ENCODE results near the gene WDR33. TPM values are rescaled to one million over a fixed set of nuclear protein-coding genes. Genes with fewer than 3 reads are reported as not detected.

The WDR33 gene
- total RNA-seq, 4 donors from 2014 or later: 35.2 to 48.0 (median 36.6) TPM

DNA sequence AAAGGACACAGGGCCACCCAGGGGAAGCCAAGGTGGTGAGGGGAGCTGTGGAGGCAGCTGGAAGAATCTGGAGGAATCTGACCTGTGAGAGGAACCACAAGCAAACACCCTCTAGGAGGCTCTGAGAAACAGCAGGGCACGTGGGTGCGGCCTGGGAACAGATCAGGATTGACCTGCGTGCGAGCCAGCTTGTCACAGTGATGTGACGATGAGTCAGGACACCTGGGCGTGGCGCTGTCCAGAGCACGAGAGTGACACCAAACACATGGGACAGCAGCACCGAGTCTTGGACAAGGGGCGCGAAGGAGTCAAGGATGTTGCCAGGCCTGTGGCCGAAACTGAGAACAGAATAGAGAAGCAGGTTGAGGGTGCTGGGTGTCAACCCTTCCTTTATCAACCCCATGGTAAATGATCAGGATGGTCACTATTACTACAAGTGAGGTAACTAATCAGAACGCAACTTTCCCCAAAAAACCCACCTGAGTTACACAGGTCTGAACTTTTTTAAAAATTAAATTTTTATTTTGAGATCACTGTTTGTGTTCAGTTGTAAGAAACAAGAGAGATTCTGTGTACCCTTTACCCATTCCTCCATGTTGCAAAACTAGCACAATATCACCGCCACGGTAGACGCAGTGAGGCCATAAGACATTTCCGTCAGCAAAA is 110.3 kb downstream of the WDR33 start:
- in situ Hi-C loops (cut with MboI; ENCODE audit: low pct_ligation_motif_present in 1 of 4, low pct_unique_long_range_greater_than_20kb in 1 of 4, low sequenced_read_pairs in 3 of 4) (no loop called here), intact Hi-C loops (cut with DNase I; ENCODE audit: low total_unique reads) (loop anchor here (1.0 kb wide), 1 partner anchor 60 kb away; no protein-coding TSS in a partner anchor)
- TF ChIP-seq EP300 (IDR thresholded peaks at IDR 0.05; ENCODE audit: low read depth): no peak
- peak in 2 of 3 donors; percentile 41 to 62 for TF ChIP-seq POLR2AphosphoS5 (IDR thresholded peaks at IDR 0.05)
- TF ChIP-seq, protein P1, sequence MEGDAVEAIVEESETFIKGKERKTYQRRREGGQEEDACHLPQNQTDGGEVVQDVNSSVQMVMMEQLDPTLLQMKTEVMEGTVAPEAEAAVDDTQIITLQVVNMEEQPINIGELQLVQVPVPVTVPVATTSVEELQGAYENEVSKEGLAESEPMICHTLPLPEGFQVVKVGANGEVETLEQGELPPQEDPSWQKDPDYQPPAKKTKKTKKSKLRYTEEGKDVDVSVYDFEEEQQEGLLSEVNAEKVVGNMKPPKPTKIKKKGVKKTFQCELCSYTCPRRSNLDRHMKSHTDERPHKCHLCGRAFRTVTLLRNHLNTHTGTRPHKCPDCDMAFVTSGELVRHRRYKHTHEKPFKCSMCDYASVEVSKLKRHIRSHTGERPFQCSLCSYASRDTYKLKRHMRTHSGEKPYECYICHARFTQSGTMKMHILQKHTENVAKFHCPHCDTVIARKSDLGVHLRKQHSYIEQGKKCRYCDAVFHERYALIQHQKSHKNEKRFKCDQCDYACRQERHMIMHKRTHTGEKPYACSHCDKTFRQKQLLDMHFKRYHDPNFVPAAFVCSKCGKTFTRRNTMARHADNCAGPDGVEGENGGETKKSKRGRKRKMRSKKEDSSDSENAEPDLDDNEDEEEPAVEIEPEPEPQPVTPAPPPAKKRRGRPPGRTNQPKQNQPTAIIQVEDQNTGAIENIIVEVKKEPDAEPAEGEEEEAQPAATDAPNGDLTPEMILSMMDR (IDR thresholded peaks at IDR 0.05): peak in 1 of 5 experiments; percentile 15
- H3K27me3 ChIP-seq: no peaks in the 10 kb centered on the region
- H3K27ac ChIP-seq: peak overlapping the region; percentile 93 to 99 (median 96)
- peak overlapping the region; percentile 27 to 89 (median 63) for H3K4me3 ChIP-seq
- 47 to 56% methylated on average over 15 to 17 of the region's 17 CpGs for WGBS, 2 donors (ENCODE audit: low coverage in 1 of 2)
- H3K9me3 ChIP-seq: no peaks in the 10 kb centered on the region
- DNase-seq: peak; percentile 90
- no peaks in the 10 kb centered on the region for H3K36me3 ChIP-seq
- H3K4me1 ChIP-seq: peaks cover 11 to 35% (median 21%) of the 10 kb centered on the region in 4 donors

DNA sequence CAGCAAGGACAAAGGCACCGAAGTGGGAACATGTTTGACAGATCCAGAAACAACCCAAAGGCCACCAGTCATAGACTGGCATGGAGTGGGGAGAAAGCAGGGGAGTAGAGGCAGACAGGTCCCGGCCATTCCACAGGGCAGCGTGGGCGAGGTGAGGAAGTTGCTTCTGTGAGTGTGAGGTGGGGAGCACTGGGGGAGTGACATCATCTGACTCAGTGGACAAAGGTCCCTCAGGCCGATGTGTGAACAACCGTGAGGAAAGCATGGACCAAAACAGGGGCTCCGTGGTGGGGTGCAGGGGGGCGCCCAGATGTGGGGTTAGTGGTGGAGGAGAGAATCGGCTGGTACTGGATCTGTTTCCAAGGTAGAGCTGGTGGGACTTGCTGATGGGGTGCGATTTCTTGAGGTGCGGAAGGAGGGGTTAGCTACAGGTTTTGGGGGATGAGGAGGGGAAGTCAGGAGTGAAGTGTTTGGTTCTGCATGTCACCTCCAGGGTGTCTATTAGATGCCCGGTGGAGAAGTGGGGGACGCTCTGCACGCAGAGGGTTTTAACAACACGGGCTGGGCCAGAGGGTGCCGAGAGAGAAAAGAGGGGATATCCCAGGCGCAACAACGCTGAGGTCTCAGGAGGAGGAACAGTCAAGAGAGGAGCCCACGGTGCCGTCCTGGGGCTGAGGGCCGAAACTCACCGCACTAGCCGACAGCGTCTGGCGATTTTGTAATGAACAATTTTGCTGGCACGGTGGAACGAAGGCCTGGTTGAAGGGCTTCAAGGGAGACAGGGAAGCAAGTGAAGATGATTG is 112.2 kb downstream of the WDR33 start:
- Histone ChIP-seq H3K4me1 (peaks cover 11 to 28% (median 26%) of the 10 kb centered on the region in 4 donors), H3K4me3 (no peak overlapping the region), H3K9me3 (no peaks in the 10 kb centered on the region), H3K36me3 (no peaks in the 10 kb centered on the region), H3K27ac (no peak overlapping the region), H3K27me3 (no peaks in the 10 kb centered on the region)
- TF ChIP-seq EP300 (IDR thresholded peaks at IDR 0.05; ENCODE audit: low read depth) (no peak), POLR2A (IDR thresholded peaks at IDR 0.05) (no peak), POLR2AphosphoS5 (IDR thresholded peaks at IDR 0.05) (no peak)
- TF ChIP-seq, protein P1 (IDR thresholded peaks at IDR 0.05): no peak
- 89 to 93% methylated on average over 11 to 27 of the region's 27 CpGs for WGBS, 2 donors (ENCODE audit: low coverage in 1 of 2)
- no peak for DNase-seq
- intact Hi-C loops (cut with DNase I; ENCODE audit: low total_unique reads) (no loop called here), in situ Hi-C loops (cut with MboI; ENCODE audit: low pct_ligation_motif_present in 1 of 4, low pct_unique_long_range_greater_than_20kb in 1 of 4, low sequenced_read_pairs in 3 of 4) (no loop called here)

DNA sequence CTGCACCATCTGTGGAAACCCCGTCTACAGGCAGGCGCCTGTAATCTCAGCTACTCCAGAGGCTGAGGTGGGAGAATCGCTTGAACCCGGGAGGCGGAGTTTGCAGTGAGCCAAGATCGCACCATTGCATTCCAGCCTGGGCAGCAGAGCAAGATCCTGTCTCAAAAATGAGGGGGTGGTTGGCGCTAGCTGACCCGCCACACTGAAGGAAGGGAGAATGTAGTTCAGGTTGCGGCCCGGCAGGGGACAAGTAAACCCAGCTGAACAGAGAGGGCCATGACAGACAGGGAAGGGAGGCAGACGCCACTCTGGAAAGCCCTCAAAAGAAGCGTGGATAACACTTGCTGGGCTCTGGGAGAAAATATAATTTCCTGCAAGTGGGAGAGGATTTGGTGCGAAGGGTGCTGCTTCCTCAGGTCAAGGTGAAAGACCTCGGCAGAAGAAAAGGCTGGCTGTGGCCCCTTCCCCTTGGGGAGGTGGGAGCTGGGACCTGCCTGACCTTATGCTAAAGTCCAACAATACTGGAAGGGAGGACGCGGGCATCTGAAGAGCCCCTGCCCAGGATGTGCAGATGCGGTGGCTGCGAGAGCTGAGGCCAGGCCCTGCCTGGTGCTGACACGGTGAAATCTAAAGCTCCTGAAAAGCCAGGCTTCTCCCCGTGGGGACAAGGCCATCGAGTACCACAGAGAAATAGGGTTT is 113.3 kb downstream of the WDR33 start:
- WGBS, 2 donors (ENCODE audit: low coverage in 1 of 2): 93 to 96% methylated on average over 12 to 21 of the region's 21 CpGs
- TF ChIP-seq POLR2AphosphoS5 (IDR thresholded peaks at IDR 0.05): no peak
- TF ChIP-seq POLR2A (IDR thresholded peaks at IDR 0.05): no peak
- Histone ChIP-seq H3K36me3 (no peaks in the 10 kb centered on the region), H3K4me1 (peaks cover 2 to 19% (median 15%) of the 10 kb centered on the region in 4 donors), H3K27ac (no peak overlapping the region), H3K9me3 (no peaks in the 10 kb centered on the region), H3K4me3 (no peak overlapping the region), H3K27me3 (no peaks in the 10 kb centered on the region)
- in situ Hi-C loops (cut with MboI; ENCODE audit: low pct_ligation_motif_present in 1 of 4, low pct_unique_long_range_greater_than_20kb in 1 of 4, low sequenced_read_pairs in 3 of 4) (no loop called here), intact Hi-C loops (cut with DNase I; ENCODE audit: low total_unique reads) (no loop called here)
- DNase-seq: no peak

DNA sequence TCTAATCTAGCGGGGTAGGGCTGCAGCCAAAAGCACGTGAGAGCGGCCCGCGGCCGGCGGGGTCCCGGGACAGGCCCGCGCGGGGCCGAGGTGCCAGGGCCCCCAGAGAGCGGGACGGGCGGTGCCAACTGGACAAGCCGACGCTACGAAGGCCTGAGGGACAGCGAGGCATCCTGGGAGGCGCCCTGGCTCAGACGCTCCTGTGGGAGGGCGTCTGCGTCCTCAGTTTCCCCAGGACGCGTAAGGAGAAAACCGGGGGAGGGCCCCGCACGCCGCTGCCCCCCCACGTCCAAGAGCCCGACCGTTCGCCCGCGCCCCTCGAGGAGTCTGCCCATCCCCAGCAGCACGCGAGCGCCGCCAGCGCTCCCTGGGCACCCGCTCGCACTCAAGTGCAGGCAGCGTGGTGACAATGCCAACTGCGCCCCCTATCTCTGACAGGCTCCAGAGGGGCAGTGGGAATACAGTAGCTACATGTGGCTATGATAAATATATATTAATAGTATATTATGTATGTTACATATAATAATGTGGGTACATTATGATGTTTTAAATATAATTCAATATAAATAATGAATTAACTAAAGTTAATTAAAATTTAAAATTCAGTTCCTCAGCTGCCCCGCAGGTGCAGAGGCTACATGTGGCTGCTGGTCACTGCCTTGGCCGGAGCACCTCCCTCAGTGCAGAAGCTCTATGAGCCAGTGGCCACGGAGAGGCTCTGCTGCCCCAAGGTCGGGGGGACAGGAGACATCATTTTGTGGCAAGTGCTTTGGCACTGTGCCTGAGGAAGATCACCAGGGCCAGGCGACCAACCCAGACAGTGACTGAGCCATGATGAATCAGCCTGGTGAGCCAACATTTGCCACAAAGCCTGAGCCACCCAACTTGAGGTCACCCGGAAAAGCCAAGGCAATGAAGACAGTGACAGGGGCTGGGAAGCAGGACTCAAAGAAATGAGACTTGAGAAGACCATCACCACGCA is 115.2 kb downstream of the WDR33 start:
- in situ Hi-C loops (cut with MboI; ENCODE audit: low pct_ligation_motif_present in 1 of 4, low pct_unique_long_range_greater_than_20kb in 1 of 4, low sequenced_read_pairs in 3 of 4) (no loop called here), intact Hi-C loops (cut with DNase I; ENCODE audit: low total_unique reads) (no loop called here)
- H3K4me3 ChIP-seq: peak overlapping the region in 3 of 4 donors; percentile 8 to 31 (median 27)
- no peaks in the 10 kb centered on the region for H3K36me3 ChIP-seq
- WGBS, 2 donors (ENCODE audit: low coverage in 1 of 2): 49 to 64% methylated on average over 5 to 52 of the region's 52 CpGs
- H3K9me3 ChIP-seq: peaks cover 0 to 5% of the 10 kb centered on the region in 2 donors
- TF ChIP-seq, protein P1 (IDR thresholded peaks at IDR 0.05): peak; percentile 35 to 55 (median 45)
- TF ChIP-seq POLR2A (IDR thresholded peaks at IDR 0.05): no peak
- no peaks in the 10 kb centered on the region for H3K27me3 ChIP-seq
- peak; percentile 58 for DNase-seq
- H3K4me1 ChIP-seq: peaks cover 0 to 11% (median 8%) of the 10 kb centered on the region in 4 donors
- H3K27ac ChIP-seq: peak overlapping the region; percentile 10 to 74 (median 50)
